Stimulated activated CD4-positive, alpha-beta T cell treated with anti-CD3 and anti-CD28 coated beads, TNF-alpha, amount 100 ng/mL, for 48 hours (primary cell): ENCODE results near the gene STAT5A.
"Not testable (repeated sequence)": the region's sequence is repeated elsewhere in the genome, so short reads cannot be mapped to it uniquely, and the experiment has no call there.

Experiments used
- DNase-seq, 3 donors: peaks; one replicate each; pipeline ENCODE4 v3.0.0-alpha.2; 2020; ENCODE audit warnings: low read depth in 3 of 3

STAT5A gene

DNA sequence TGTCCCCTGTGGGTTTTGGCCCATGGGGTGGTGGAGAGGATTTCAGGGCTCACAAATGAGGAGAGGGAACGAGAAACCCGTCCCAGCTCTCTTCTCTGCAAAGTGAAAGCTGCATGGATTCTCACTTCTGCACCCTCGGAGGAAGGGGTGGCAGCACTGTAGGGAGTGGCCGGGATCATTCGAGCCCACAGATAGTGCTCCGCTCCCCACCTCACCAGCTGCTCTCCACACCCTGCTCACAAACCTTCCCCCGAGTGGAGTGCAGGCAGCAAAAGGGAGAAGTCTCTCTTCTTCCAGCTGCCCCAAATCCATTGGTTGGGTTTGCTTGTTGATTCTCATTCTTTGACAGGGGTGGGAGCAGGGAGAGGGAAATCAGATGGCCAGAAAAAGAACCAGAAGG lies 20.1 kb downstream of the STAT5A start:
- DNase-seq: no peak

- DNase-seq: no peak
Measured at GRCh38 chr17:42309142-42309541, 20.8 kb downstream of the STAT5A start.

- no peak for DNase-seq
Measured at GRCh38 chr17:42309986-42310786, 21.9 kb downstream of the STAT5A start.

- DNase-seq: no peak
Measured at GRCh38 chr17:42310787-42311215, 22.5 kb downstream of the STAT5A start.

DNA sequence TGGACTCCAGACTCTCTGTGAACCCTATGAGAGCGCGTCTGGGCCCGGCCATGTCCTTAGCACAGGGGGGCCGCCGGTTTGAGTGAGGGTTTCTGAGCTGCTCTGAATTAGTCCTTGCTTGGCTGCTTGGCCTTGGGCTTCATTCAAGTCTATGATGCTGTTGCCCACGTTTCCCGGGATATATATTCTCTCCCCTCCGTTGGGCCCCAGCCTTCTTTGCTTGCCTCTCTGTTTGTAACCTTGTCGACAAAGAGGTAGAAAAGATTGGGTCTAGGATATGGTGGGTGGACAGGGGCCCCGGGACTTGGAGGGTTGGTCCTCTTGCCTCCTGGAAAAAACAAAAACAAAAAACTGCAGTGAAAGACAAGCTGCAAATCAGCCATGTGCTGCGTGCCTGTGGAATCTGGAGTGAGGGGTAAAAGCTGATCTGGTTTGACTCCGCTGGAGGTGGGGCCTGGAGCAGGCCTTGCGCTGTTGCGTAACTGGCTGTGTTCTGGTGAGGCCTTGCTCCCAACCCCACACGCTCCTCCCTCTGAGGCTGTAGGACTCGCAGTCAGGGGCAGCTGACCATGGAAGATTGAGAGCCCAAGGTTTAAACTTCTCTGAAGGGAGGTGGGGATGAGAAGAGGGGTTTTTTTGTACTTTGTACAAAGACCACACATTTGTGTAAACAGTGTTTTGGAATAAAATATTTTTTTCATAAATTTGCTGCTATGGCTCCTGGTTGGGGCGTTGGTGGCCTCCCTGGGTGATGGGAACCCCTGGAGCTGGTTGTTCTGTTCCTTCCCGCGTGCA lies 23.1 kb downstream of the STAT5A start:
- DNase-seq: no peak

DNA sequence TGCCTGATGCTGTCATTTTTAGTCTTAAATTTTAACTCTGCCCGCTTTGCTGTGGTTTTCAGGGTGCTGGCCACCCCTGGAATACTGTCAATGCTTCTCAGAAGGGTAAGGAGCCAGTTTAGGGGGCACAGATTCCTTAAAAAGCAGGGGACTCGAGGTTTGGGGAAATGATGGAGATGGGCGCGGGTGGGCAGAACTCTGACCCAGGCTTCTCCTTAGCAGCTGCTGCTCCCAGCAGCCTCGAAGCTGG lies 23.7 kb downstream of the STAT5A start:
- no peak for DNase-seq

- peak; percentile 66 to 78 (median 73) for DNase-seq
Measured at GRCh38 chr17:42312285-42313130, 24.2 kb downstream of the STAT5A start.

GRCh38 chr17:42313389-42313772 lies 25.1 kb downstream of the STAT5A start:
- no peak for DNase-seq

GRCh38 chr17:42313773-42314566 lies 25.7 kb downstream of the STAT5A start:
- DNase-seq: no peak

GRCh38 chr17:42315402-42316156 lies 27.3 kb downstream of the STAT5A start:
- DNase-seq: no peak

GRCh38 chr17:42316755-42317154 lies 28.5 kb downstream of the STAT5A start:
- no peak for DNase-seq

DNA sequence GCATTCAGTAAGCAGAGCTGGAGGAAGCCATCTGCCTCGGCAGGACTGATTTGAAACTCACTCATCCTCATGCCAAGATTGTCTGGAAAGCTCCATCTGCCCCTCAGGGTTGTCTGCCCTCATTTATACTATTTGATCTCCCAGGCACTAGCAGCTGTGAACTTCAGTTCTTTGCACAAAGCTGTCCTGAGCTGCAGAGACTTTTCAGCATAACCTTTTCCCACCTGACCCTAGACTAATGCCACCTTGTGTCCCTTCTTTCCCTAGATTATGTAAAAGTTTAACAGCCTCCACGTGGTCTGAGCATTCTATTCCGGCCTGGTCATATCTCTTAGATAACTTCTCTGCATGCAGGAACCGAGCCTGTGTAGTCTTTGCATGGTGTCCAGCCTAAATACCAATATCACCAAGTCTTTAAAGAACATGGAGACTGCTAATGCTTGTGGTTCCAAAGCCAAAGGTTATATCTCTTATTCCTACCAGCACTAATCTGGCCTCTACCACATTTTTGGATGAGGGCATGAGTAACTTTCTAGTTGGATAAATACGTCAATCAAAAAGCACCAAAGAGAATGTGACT lies 29.1 kb downstream of the STAT5A start:
- no peak for DNase-seq

GRCh38 chr17:42317967-42318366 lies 29.7 kb downstream of the STAT5A start:
- DNase-seq: not testable (repeated sequence)

GRCh38 chr17:42321555-42321954 lies 33.3 kb downstream of the STAT5A start:
- DNase-seq: no peak

DNA sequence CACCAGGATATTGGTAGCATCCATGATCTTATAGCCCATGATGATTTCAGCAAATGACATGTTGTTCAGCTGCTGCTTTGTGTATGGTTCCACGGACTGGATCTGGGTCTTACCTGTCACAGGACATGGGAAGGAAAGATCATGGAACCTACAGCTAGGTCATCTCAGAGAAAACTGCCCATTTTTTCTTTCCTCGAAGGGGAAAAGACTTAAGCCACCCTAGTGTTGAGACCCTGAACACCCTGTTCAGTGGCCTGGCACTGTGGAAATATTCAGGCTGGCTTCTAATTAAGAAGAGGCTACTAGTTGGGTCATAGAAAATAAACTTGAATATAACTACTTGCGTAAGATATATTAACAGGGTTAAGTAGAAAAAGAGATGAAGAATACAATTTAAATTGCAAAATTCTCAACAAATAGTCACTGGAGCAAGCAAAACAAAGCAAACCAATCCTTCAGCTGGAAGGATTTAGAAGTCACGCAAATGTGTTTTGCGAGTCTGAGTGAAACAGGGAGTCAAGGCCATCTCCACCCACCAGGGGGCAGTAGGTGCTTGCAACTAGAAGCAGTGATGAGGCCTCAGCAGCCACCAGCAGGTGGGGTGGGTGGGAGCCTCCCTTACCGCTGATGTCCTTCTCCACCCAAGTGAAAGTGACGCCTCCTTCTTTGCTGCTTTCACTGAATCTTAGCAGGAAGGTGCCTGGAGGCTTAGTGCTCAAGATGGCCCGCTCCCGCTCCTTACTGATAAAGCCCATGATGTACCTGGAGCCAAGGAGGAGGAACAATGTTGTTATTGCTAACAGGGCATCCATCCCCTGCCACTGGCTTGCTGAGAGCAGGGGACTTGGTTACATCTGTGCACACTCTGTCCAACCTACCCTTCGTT lies 34.3 kb downstream of the STAT5A start:
- DNase-seq: peak; percentile 88 to 95 (median 92)

DNA sequence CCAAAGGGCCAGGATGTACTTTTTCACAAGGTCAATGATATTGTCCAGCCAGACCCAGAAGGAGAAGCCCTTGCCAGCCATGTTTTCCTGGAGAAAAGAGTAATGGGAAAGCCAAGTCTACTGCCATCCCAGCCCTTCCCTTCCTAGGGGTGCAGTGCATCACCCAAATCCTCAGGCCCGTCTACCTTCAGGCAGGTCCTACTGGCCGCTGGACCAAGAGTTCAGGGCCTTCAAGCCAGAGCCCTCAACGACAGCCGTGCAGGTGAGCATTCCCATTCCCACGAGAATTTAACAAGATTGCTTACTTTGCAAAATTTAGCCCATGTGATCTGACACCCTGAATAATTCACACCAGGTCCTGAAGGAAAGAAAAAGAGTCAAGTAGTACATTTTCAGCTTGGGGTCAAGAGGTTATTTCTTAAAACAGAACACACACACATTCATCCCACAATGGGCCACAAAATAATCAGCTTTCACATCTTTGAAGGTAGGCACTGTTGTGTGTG lies 35.0 kb downstream of the STAT5A start:
- DNase-seq: no peak

DNA sequence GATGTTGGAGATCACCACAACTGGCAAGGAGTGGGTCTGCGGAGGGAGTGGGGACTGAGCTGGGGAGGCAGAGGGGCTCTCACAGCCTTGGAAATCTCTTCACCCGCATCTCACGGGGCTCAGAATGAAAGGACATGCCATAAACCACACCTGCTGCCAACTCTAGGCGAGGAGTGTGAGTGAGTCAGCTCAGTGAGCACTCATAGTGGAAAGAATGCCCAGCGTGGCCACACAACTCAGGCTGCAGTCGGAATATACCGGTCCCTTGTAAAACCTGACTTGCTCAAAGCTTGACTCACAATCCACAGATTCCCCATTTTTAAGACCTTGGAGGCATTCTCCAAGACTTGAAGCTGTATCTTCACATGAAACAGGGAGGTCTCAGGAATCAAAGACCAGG lies 36.7 kb downstream of the STAT5A start:
- DNase-seq: no peak

GRCh38 chr17:42329025-42329976 lies 41.0 kb downstream of the STAT5A start:
- DNase-seq: no peak
